Activated B cell treated with CpG ODN at 0.5 μM for 24 hours (primary cell): Measurements from ENCODE around the gene LCE3A. TPM values are rescaled to one million over a fixed set of nuclear protein-coding genes. Genes with fewer than 3 reads are reported as not detected.
"Not testable (repeated sequence)": the region's sequence is repeated elsewhere in the genome, so short reads cannot be mapped to it uniquely, and the experiment has no call there.

Experiments
- ATAC-seq: fragments of 200-7000 bp; cut with Tn5 transposase; one replicate; pipeline ENCODE4 v1.10.0; 2021; ENCODE audit warnings: low read depth, mild to moderate bottlenecking, moderate library complexity
- CTCF ChIA-PET: fragments of 350-600 bp; sonication (Branson Sonifier 250); formaldehyde crosslinking; loops from one replicate; lab custom pipeline; 2021; ENCODE audit warnings: antibody characterized with exemption; lab: Charles Lee
- POLR2A ChIA-PET: fragments of 350-600 bp; sonication (Branson Sonifier 250); formaldehyde crosslinking; loops from one replicate; lab custom pipeline; 2021; ENCODE audit warnings: antibody characterized with exemption; lab: Charles Lee
- DNase-seq: peaks from one replicate; pipeline ENCODE4 v3.0.0; 2022
- H3K27ac Mint-ChIP-seq: one replicate; pipeline ENCODE4 v1.8.0; 2020; ENCODE audit warnings: mixed read lengths
- H3K27me3 Mint-ChIP-seq: one replicate; pipeline ENCODE4 v1.8.0; 2021; ENCODE audit warnings: mixed read lengths
- H3K36me3 Mint-ChIP-seq: one replicate; pipeline ENCODE4 v1.8.0; 2021; ENCODE audit warnings: low read depth, mixed read lengths
- H3K4me1 Mint-ChIP-seq: one replicate; pipeline ENCODE4 v1.8.0; 2021; ENCODE audit warnings: mixed read lengths
- H3K4me3 Mint-ChIP-seq: one replicate; pipeline ENCODE4 v1.8.0; 2020; ENCODE audit warnings: mild to moderate bottlenecking, mixed read lengths
- H3K9me3 Mint-ChIP-seq: one replicate; pipeline ENCODE4 v1.8.0; 2020; ENCODE audit warnings: mixed read lengths
- CTCF ChIP-seq: fragments of 200-600 bp; IDR thresholded peaks from one replicate; pipeline ENCODE4 v1.8.0; 2022; ENCODE audit warnings: antibody characterized with exemption, mild to moderate bottlenecking
- intact Hi-C: fragments of 100-400 bp; cut with micrococcal nuclease; formaldehyde crosslinking; loops from one replicate; pipeline ENCODE4 v1.15.1; 2024
- total RNA-seq: library from RNA; stranded (reverse); gene quantifications from 2 replicates; pipeline ENCODE4 v1.2.3, GENCODE V29; 2022

LCE3A gene
- total RNA-seq, 1 donor from 2014 or later: not detected

GRCh38 chr1:152580433-152580832 is 42.5 kb downstream of the LCE3A start, which contains the start of gene LCE3D:
Gene LCE3D, minus strand, starts transcription at chr1:152580516. Its CDS starts 580 bp downstream, at chr1:152579936.
- DNase-seq (no peak), ATAC-seq (no peak)
- Mint-ChIP-seq H3K27ac (no peak within 1 kb of the TSS), H3K4me3 (no peak within 1 kb of the TSS), H3K27me3 (peaks cover 4% of the 10 kb centered on the region), H3K36me3 (no peaks in the 10 kb centered on the region), H3K9me3 (peaks cover 3% of the 10 kb centered on the region), H3K4me1 (no peaks in the 10 kb centered on the region)
- ChIA-PET CTCF (no interaction called here), POLR2A (no interaction called here)
- intact Hi-C loops: no loop called here
- no peak for TF ChIP-seq CTCF

GRCh38 chr1:152579526-152579925 is 43.4 kb downstream of the LCE3A start:
- ATAC-seq, H3K36me3 Mint-ChIP-seq, H3K27me3 Mint-ChIP-seq, CTCF ChIA-PET, intact Hi-C loops, H3K27ac Mint-ChIP-seq, H3K9me3 Mint-ChIP-seq, H3K4me3 Mint-ChIP-seq, POLR2A ChIA-PET, H3K4me1 Mint-ChIP-seq, DNase-seq: not testable (repeated sequence)

GRCh38 chr1:152577168-152577567 is 45.7 kb downstream of the LCE3A start:
- no peak for ATAC-seq
- Mint-ChIP-seq H3K36me3 (no peaks in the 10 kb centered on the region), H3K4me1 (no peaks in the 10 kb centered on the region), H3K27me3 (peaks cover 11% of the 10 kb centered on the region), H3K9me3 (peaks cover 3% of the 10 kb centered on the region), H3K27ac (no peak overlapping the region), H3K4me3 (no peak overlapping the region)
- TF ChIP-seq CTCF: no peak
- DNase-seq: no peak
- POLR2A ChIA-PET: no interaction called here
- intact Hi-C loops: no loop called here
- CTCF ChIA-PET: no interaction called here

Other genes starting within 250 kb of the LCE3A start
- not detected in 2 replicates for gene CRNN, start 208.8 kb downstream of the LCE3A start, total RNA-seq
- not detected in 2 replicates for gene LCE5A, start 112.3 kb downstream of the LCE3A start, total RNA-seq
- gene CRCT1, start 108.6 kb downstream of the LCE3A start, total RNA-seq: not detected in 2 replicates
- gene LCE3E, start 56.3 kb downstream of the LCE3A start, total RNA-seq: not detected in 2 replicates
- gene LCE3D, start 42.6 kb downstream of the LCE3A start, total RNA-seq: not detected in 2 replicates
- not detected in 2 replicates for gene LCE3C, start 22.9 kb downstream of the LCE3A start, total RNA-seq
- gene LCE3B, start 9.3 kb downstream of the LCE3A start, total RNA-seq: not detected in 2 replicates
- not detected in 2 replicates for gene LCE2D, start 40.3 kb upstream of the LCE3A start, total RNA-seq
- gene LCE2C, start 52.2 kb upstream of the LCE3A start, total RNA-seq: not detected in 2 replicates
- gene LCE2B, start 63.0 kb upstream of the LCE3A start, total RNA-seq: not detected in 2 replicates
- not detected in 2 replicates for gene LCE2A, start 75.2 kb upstream of the LCE3A start, total RNA-seq
- not detected in 2 replicates for gene LCE4A, start 85.1 kb upstream of the LCE3A start, total RNA-seq
- gene KPRP, start 134.9 kb upstream of the LCE3A start, total RNA-seq: not detected in 2 replicates
- gene LCE1F, start 152.0 kb upstream of the LCE3A start, total RNA-seq: not detected in 2 replicates
- not detected in 2 replicates for gene LCE1E, start 163.2 kb upstream of the LCE3A start, total RNA-seq
- gene LCE1D, start 173.6 kb upstream of the LCE3A start, total RNA-seq: not detected in 2 replicates
- not detected in 2 replicates for gene LCE1C, start 183.5 kb upstream of the LCE3A start, total RNA-seq
- gene LCE1B, start 188.9 kb upstream of the LCE3A start, total RNA-seq: not detected in 2 replicates
- gene LCE1A, start 204.4 kb upstream of the LCE3A start, total RNA-seq: not detected in 2 replicates
- gene LCE6A, start 219.8 kb upstream of the LCE3A start, total RNA-seq: not detected in 2 replicates
- gene LCE7A, start 236.9 kb upstream of the LCE3A start, total RNA-seq: not detected in 2 replicates